Pancreas (tissue), 10 donors: ENCODE data around the gene PAM. TPM values are rescaled to one million over a fixed set of nuclear protein-coding genes. Genes with fewer than 3 reads are reported as not detected.
A peak's percentile ranks its signal among the peaks of the same experiment; 100 is the strongest.
"Not testable (repeated sequence)": the region's sequence is repeated elsewhere in the genome, so short reads cannot be mapped to it uniquely, and the experiment has no call there.

Source experiments
- ATAC-seq, 4 donors: fragments of 200-7000 bp; cut with Tn5 transposase; one replicate each; pipeline versions ENCODE4 v1.8.0 to v1.9.1; 2020; ENCODE audit warnings: mild to moderate bottlenecking in 4 of 4, moderate library complexity in 4 of 4
- DNase-seq, 6 donors: peaks; one replicate each; pipeline ENCODE4 v3.0.0-alpha.2; 2020
- FAIRE-seq: peaks from 2 replicates; lab custom pipeline; 2012; peaks lifted over from hg19 to GRCh38; lab: Jason Lieb, UNC
- H3K27ac ChIP-seq, 4 donors: fragments of 200-600 bp; sonication (generic); 1 replicate in 3 of 4; 2 replicates in 1 of 4; pipeline versions ENCODE4 v1.5.0 to v1.8.0; 2020
- H3K27me3 ChIP-seq, 4 donors: fragments of 200-600 bp; one replicate each; pipeline ENCODE4 v1.8.0; 2021
- H3K36me3 ChIP-seq, 3 donors: fragments of 200-600 bp; sonication (generic) in 1 of 3; one replicate each; pipeline versions ENCODE4 v1.5.0 to v1.8.0; 2020 to 2021
- H3K4me1 ChIP-seq, 3 donors: fragments of 200-600 bp; one replicate each; pipeline ENCODE4 v1.8.0; 2021
- H3K4me3 ChIP-seq, 4 donors: fragments of 200-600 bp; sonication (generic) in 2 of 4; one replicate each; pipeline versions ENCODE4 v1.5.0 to v1.8.0; 2020 to 2021
- H3K9me3 ChIP-seq, 4 donors: fragments of 200-600 bp; one replicate each; pipeline ENCODE4 v1.8.0; 2021
- WGBS, 2 donors: extraction: QIAGEN DNeasy Blood & Tissue Kit; methylation state at CpG; one replicate each; pipeline ENCODE4 v1.1.7; 2013; 5-methylcytosine and 5-hydroxymethylcytosine counted together
- intact Hi-C, 3 donors: fragments of 100-400 bp; cut with DNase I; formaldehyde crosslinking; loops; one replicate each; pipeline versions ENCODE4 v1.11.1 to v1.14.2; 2022
- polyA plus RNA-seq, 2 donors: library from polyadenylated mRNA; stranded (reverse); fragments of 200-250 nt; gene quantifications; one replicate each; pipeline ENCODE4 v1.2.3, GENCODE V29; 2013
- total RNA-seq, 6 donors: library from RNA; stranded (reverse); fragmentation: NEBNext Ultra II Directional in 4 of 6; extraction: Animal tissue kit (Norgen Biotek cat#: 25700) in 4 of 6; gene quantifications; one replicate each; pipeline versions ENCODE4 v1.2.1 to v1.2.4, GENCODE V29; 2021 to 2023
- TF ChIP-seq, protein P1 (sequence below), 4 donors: fragments of 200-600 bp; sonication (generic) in 3 of 4; IDR thresholded peaks; one replicate each; pipeline versions ENCODE4 v1.5.0 to v1.8.0; 2021; ENCODE audit warnings: antibody characterized with exemption in 4 of 4
- donor health status: healthy with polysubstance abuse.
- donor health status: DM: no; HTN: no; CAD: no; lungs with moderate emphysema.
- donor health status: DM: no; HTN: no; CAD: no.
- donor health status: control.
- donor health status: control.
- donor health status: Bipolar disorder and iron deficiency.
- donor health status: DM: yes; HTN: yes; CAD: no.
- donor health status: DM: no; HTN: no; CAD: no.
- donor health status: DM: no; HTN: no; CAD: no.
- donor health status: DM: yes; HTN: yes; CAD: no.

The PAM gene
- total and polyA plus RNA-seq, 8 donors: 47.0 to 242 (median 85.8) TPM

GRCh38 chr5:102770803-102771202, 15.7 kb downstream of the PAM start:
- TF ChIP-seq, protein P1, sequence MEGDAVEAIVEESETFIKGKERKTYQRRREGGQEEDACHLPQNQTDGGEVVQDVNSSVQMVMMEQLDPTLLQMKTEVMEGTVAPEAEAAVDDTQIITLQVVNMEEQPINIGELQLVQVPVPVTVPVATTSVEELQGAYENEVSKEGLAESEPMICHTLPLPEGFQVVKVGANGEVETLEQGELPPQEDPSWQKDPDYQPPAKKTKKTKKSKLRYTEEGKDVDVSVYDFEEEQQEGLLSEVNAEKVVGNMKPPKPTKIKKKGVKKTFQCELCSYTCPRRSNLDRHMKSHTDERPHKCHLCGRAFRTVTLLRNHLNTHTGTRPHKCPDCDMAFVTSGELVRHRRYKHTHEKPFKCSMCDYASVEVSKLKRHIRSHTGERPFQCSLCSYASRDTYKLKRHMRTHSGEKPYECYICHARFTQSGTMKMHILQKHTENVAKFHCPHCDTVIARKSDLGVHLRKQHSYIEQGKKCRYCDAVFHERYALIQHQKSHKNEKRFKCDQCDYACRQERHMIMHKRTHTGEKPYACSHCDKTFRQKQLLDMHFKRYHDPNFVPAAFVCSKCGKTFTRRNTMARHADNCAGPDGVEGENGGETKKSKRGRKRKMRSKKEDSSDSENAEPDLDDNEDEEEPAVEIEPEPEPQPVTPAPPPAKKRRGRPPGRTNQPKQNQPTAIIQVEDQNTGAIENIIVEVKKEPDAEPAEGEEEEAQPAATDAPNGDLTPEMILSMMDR (IDR thresholded peaks at IDR 0.05): no peak
- DNase-seq: no peak
- FAIRE-seq: no peak
- ATAC-seq: peak; percentile 58 to 89 (median 75)
- no peaks in the 10 kb centered on the region for H3K36me3 ChIP-seq
- H3K4me3 ChIP-seq: no peak overlapping the region
- peaks cover 6 to 18% (median 16%) of the 10 kb centered on the region in 3 donors for H3K4me1 ChIP-seq
- no peaks in the 10 kb centered on the region for H3K9me3 ChIP-seq
- H3K27me3 ChIP-seq: no peaks in the 10 kb centered on the region
- 10 to 17% methylated on average over 3 of the region's 3 CpGs for WGBS, 2 donors
- H3K27ac ChIP-seq: peak overlapping the region in 1 of 4 donors; percentile 49
- intact Hi-C loops: no loop called here

DNA sequence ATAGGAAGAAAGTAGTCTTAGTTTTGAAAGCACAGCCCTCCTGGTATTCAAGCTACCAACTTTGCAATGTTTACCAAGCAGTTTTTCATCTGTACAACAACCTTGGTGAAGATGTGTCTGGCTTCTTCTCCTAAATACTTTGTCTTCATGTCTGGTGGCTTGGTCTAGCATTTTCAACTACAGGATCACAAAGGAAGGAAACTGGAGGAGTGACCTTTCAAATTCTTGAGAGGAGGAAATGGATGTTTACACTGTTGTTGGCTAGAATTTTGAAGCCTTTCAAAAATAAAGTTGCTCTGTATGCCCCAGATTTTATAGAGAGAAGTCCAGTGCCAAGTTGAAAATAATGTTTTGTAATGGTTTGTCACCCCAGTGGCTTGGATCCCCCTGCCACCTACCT, 16.3 kb downstream of the PAM start:
- Histone ChIP-seq H3K36me3 (no peaks in the 10 kb centered on the region), H3K4me3 (no peak overlapping the region), H3K27me3 (no peaks in the 10 kb centered on the region), H3K4me1 (peaks cover 6 to 18% (median 16%) of the 10 kb centered on the region in 3 donors), H3K27ac (peak overlapping the region in 1 of 4 donors; percentile 49), H3K9me3 (no peaks in the 10 kb centered on the region)
- peak; percentile 43 to 71 (median 56) for ATAC-seq
- no peak for DNase-seq
- no peak for FAIRE-seq
- TF ChIP-seq, protein P1 (IDR thresholded peaks at IDR 0.05): no peak
- intact Hi-C loops: no loop called here

- TF ChIP-seq, protein P1 (IDR thresholded peaks at IDR 0.05): no peak
- H3K27me3 ChIP-seq: no peaks in the 10 kb centered on the region
- H3K9me3 ChIP-seq: no peaks in the 10 kb centered on the region
- no peak for FAIRE-seq
- H3K27ac ChIP-seq: no peak overlapping the region
- intact Hi-C loops: no loop called here
- no peak for ATAC-seq
- H3K4me3 ChIP-seq: no peak overlapping the region
- WGBS, 2 donors: 95 to 97% methylated on average over 1 of the region's 1 CpG
- H3K36me3 ChIP-seq: no peaks in the 10 kb centered on the region
- H3K4me1 ChIP-seq: peaks cover 6 to 18% (median 16%) of the 10 kb centered on the region in 3 donors
- no peak for DNase-seq
Measured at GRCh38 chr5:102772273-102772672, 17.2 kb downstream of the PAM start.

DNA sequence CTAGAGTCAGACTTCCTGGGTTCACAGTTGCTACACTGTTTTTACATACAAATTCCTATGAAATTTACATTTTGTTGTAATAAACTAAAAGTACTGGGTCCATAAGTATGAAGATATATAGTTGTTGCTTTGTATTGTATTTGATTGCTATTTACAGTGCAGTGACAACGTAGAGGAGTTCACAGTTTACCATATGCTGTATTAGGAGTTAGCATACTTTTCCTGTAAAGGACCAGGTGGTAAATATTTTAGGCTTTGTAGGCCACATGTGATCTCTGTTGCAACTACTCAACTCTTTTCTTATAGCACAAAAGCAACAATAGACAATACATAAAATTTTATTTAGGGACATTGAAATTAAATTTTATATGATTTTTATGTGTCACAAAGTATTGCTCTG, 18.0 kb downstream of the PAM start:
- Histone ChIP-seq H3K4me1 (peaks cover 6 to 18% (median 16%) of the 10 kb centered on the region in 3 donors), H3K27me3 (no peaks in the 10 kb centered on the region), H3K4me3 (no peak overlapping the region), H3K27ac (no peak overlapping the region), H3K36me3 (no peaks in the 10 kb centered on the region), H3K9me3 (no peaks in the 10 kb centered on the region)
- intact Hi-C loops: no loop called here
- TF ChIP-seq, protein P1 (IDR thresholded peaks at IDR 0.05): no peak
- no peak for ATAC-seq
- 79 to 89% methylated on average over 1 of the region's 1 CpG for WGBS, 2 donors
- no peak for DNase-seq
- FAIRE-seq: no peak

DNA sequence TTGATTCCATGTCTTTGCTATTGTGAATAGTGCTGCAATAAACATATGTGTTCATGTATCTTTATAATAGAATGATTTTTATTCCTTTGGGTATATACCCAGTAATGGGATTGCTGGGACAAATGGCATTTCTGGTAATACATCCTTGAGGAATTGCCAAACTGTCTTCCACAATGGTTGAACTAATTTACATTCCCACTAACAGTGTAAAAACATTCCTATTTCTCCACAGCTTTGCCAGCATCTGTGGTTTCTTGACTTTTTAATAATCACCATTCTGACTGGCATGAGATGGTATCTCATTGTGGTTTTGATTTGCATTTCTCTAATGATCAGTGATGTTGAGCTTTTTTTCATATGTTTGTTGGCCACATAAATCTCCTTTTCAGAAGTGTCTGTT, 20.7 kb downstream of the PAM start:
- H3K9me3 ChIP-seq, H3K27ac ChIP-seq, H3K27me3 ChIP-seq, intact Hi-C loops, DNase-seq, H3K4me3 ChIP-seq, ATAC-seq, H3K36me3 ChIP-seq, FAIRE-seq: not testable (repeated sequence)
- H3K4me1 ChIP-seq: peaks cover 6 to 15% (median 13%) of the 10 kb centered on the region in 3 donors
